Neural cell (in vitro differentiated cells): ENCODE measurements around the gene PEX7. TPM values are rescaled to one million over a fixed set of nuclear protein-coding genes. Genes with fewer than 3 reads are reported as not detected.

Experiments
- H2AFZ ChIP-seq: fragments of 200-600, 300-800 bp; sonication (generic), shearing (Covaris generic); 2 replicates; pipeline ENCODE4 v1.6.0; 2014; ENCODE audit warnings: low read depth, mild to moderate bottlenecking, antibody characterized with exemption, low read length, moderate library complexity
- H3F3A ChIP-seq: fragments of 200-600 bp; shearing (Covaris generic); 2 replicates; pipeline ENCODE4 v1.6.1; 2016; ENCODE audit warnings: mild to moderate bottlenecking, moderate library complexity, mixed read lengths, antibody characterized with exemption, low read length; ENCODE audit not compliant: insufficient read depth, poor library complexity, severe bottlenecking
- H3K27ac ChIP-seq: fragments of 200-600, 300-800 bp; sonication (generic), shearing (Covaris generic); 2 replicates; pipeline ENCODE4 v1.5.1; 2014; ENCODE audit warnings: mild to moderate bottlenecking, low read length, moderate library complexity
- H3K27me3 ChIP-seq: fragments of 300-800, 200-600 bp; sonication (generic), shearing (Covaris generic); 2 replicates; pipeline ENCODE4 v1.6.0; 2014; ENCODE audit warnings: mild to moderate bottlenecking, low read depth, low read length, moderate library complexity; ENCODE audit not compliant: insufficient read depth
- H3K36me3 ChIP-seq: fragments of 300-800, 200-600 bp; sonication (generic), shearing (Covaris generic); 2 replicates; pipeline ENCODE4 v1.5.1; 2014; ENCODE audit warnings: mild to moderate bottlenecking, antibody characterized with exemption, low read length, moderate library complexity; ENCODE audit not compliant: insufficient read depth
- H3K4me2 ChIP-seq: fragments of 300-800, 200-600 bp; sonication (generic), shearing (Covaris generic); 2 replicates; pipeline ENCODE4 v1.6.0; 2014; ENCODE audit warnings: mild to moderate bottlenecking, low read length
- H3K4me3 ChIP-seq: fragments of 300-800, 200-600 bp; sonication (generic), shearing (Covaris generic); 2 replicates; pipeline ENCODE4 v1.5.1; 2014; ENCODE audit warnings: mild to moderate bottlenecking, low read length, moderate library complexity
- H3K79me2 ChIP-seq: fragments of 200-600 bp; shearing (Covaris generic); replicated peaks from 2 replicates; pipeline ENCODE4 v1.6.0; 2014; ENCODE audit warnings: mild to moderate bottlenecking, low read length, moderate library complexity; ENCODE audit not compliant: insufficient read depth
- H3K9ac ChIP-seq: fragments of 300-800, 200-600 bp; sonication (generic), shearing (Covaris generic); 2 replicates; pipeline ENCODE4 v1.6.1; 2016; ENCODE audit warnings: mild to moderate bottlenecking, low read length, mixed read lengths
- H3K9me2 ChIP-seq: fragments of 200-600 bp; shearing (Covaris generic); 2 replicates; pipeline ENCODE4 v1.6.1; 2016; ENCODE audit warnings: mild to moderate bottlenecking, low read length, mixed read lengths; ENCODE audit not compliant: insufficient read depth
- H3K9me3 ChIP-seq: fragments of 200-600, 300-800 bp; sonication (generic), shearing (Covaris generic); 2 replicates; pipeline ENCODE4 v1.6.1; 2016; ENCODE audit warnings: mild to moderate bottlenecking, mixed run types, low read length, moderate library complexity, mixed read lengths
- H4K20me1 ChIP-seq: fragments of 200-600 bp; shearing (Covaris generic); 2 replicates; pipeline ENCODE4 v1.6.1; 2016; ENCODE audit warnings: mild to moderate bottlenecking, mixed run types; ENCODE audit not compliant: insufficient read depth
- EP300 ChIP-seq: fragments of 450-650 bp; conservative IDR thresholded peaks from 2 replicates; pipeline ENCODE4 v1.6.1; 2014; ENCODE audit warnings: antibody characterized with exemption, mild to moderate bottlenecking, moderate library complexity; ENCODE audit not compliant: poor library complexity, severe bottlenecking
- EZH2 ChIP-seq: fragments of 200-600, 300-800 bp; shearing (Covaris generic), sonication (generic); IDR thresholded peaks from 2 replicates; pipeline ENCODE4 v1.6.1; 2014; ENCODE audit warnings: antibody characterized with exemption, low read length, borderline replicate concordance, mild to moderate bottlenecking; ENCODE audit not compliant: insufficient read depth, poor library complexity, severe bottlenecking
- MXI1 ChIP-seq: fragments of 450-650 bp; conservative IDR thresholded peaks from 2 replicates; pipeline ENCODE4 v1.6.1; 2014; ENCODE audit warnings: antibody characterized with exemption, mild to moderate bottlenecking; ENCODE audit not compliant: poor library complexity, severe bottlenecking
- POLR2AphosphoS5 ChIP-seq: IDR thresholded peaks from 2 replicates; pipeline ENCODE4 v1.6.1; 2012
- RAD21 ChIP-seq: fragments of 450-650 bp; conservative IDR thresholded peaks from 2 replicates; pipeline ENCODE4 v1.6.1; 2014; ENCODE audit warnings: antibody characterized with exemption, mild to moderate bottlenecking, moderate library complexity
- REST ChIP-seq: IDR thresholded peaks from 2 replicates; pipeline ENCODE4 v1.6.1; 2012; ENCODE audit warnings: borderline replicate concordance
- SMC3 ChIP-seq: fragments of 450-650 bp; conservative IDR thresholded peaks from 2 replicates; pipeline ENCODE4 v1.6.1; 2014; ENCODE audit warnings: antibody characterized with exemption, mild to moderate bottlenecking, moderate library complexity; ENCODE audit not compliant: poor library complexity
- TAF1 ChIP-seq: IDR thresholded peaks from 2 replicates; pipeline ENCODE4 v1.6.1; 2012; ENCODE audit warnings: low read depth
- polyA plus RNA-seq: library from polyadenylated mRNA; depleted of rRNA; stranded (reverse); fragments of >200 nt; gene quantifications from 2 replicates; pipeline ENCODE4 v1.2.3, GENCODE V29; 2014
- TF ChIP-seq, protein P1 (sequence below): fragments of 450-650 bp; IDR thresholded peaks from 2 replicates; pipeline ENCODE4 v1.5.1; 2014; ENCODE audit warnings: antibody characterized with exemption, mild to moderate bottlenecking, moderate library complexity; ENCODE audit not compliant: poor library complexity, severe bottlenecking

The PEX7 gene
- polyA plus RNA-seq, 1 donor from 2014 or later = 10.8 TPM

GRCh38 chr6:136795996-136796395, 26.4 kb upstream of the PEX7 start:
- H4K20me1 ChIP-seq = no peaks in the 10 kb centered on the region
- TF ChIP-seq EP300 (no peak), RAD21 (no peak), SMC3 (no peak), TAF1 (no peak), POLR2AphosphoS5 (no peak), EZH2 (no peak), REST (no peak), MXI1 (no peak)
- TF ChIP-seq, protein P1, sequence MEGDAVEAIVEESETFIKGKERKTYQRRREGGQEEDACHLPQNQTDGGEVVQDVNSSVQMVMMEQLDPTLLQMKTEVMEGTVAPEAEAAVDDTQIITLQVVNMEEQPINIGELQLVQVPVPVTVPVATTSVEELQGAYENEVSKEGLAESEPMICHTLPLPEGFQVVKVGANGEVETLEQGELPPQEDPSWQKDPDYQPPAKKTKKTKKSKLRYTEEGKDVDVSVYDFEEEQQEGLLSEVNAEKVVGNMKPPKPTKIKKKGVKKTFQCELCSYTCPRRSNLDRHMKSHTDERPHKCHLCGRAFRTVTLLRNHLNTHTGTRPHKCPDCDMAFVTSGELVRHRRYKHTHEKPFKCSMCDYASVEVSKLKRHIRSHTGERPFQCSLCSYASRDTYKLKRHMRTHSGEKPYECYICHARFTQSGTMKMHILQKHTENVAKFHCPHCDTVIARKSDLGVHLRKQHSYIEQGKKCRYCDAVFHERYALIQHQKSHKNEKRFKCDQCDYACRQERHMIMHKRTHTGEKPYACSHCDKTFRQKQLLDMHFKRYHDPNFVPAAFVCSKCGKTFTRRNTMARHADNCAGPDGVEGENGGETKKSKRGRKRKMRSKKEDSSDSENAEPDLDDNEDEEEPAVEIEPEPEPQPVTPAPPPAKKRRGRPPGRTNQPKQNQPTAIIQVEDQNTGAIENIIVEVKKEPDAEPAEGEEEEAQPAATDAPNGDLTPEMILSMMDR = no peak
- no peaks in the 10 kb centered on the region for H3K36me3 ChIP-seq
- peaks cover 22% of the 10 kb centered on the region for H3K27me3 ChIP-seq
- no peak overlapping the region for H2AFZ ChIP-seq
- no peak overlapping the region for H3K27ac ChIP-seq
- no peaks in the 10 kb centered on the region for H3K9me3 ChIP-seq
- H3K4me3 ChIP-seq = no peak overlapping the region
- H3K9me2 ChIP-seq = no peaks in the 10 kb centered on the region
- H3K79me2 ChIP-seq = no peaks in the 10 kb centered on the region
- H3K9ac ChIP-seq = no peak overlapping the region
- H3F3A ChIP-seq = peaks cover 3% of the 10 kb centered on the region
- no peak overlapping the region for H3K4me2 ChIP-seq

GRCh38 chr6:136798044-136798443, 24.3 kb upstream of the PEX7 start:
- no peaks in the 10 kb centered on the region for H4K20me1 ChIP-seq
- H3K9me3 ChIP-seq = no peaks in the 10 kb centered on the region
- no peak overlapping the region for H3K27ac ChIP-seq
- no peak overlapping the region for H3K4me3 ChIP-seq
- H3K9me2 ChIP-seq = no peaks in the 10 kb centered on the region
- no peak overlapping the region for H3K4me2 ChIP-seq
- H3K36me3 ChIP-seq = no peaks in the 10 kb centered on the region
- peaks cover 5% of the 10 kb centered on the region for H3K27me3 ChIP-seq
- H3F3A ChIP-seq = peaks cover 3% of the 10 kb centered on the region
- no peak overlapping the region for H3K9ac ChIP-seq
- TF ChIP-seq MXI1 (no peak), EP300 (no peak), SMC3 (no peak), EZH2 (no peak), RAD21 (no peak), TAF1 (no peak), POLR2AphosphoS5 (no peak), REST (no peak)
- TF ChIP-seq, protein P1 = no peak
- H3K79me2 ChIP-seq = no peaks in the 10 kb centered on the region
- no peak overlapping the region for H2AFZ ChIP-seq
